Transverse colon (tissue), 4 donors: ENCODE results near the gene RABGGTA. TPM values are rescaled to one million over a fixed set of nuclear protein-coding genes. Genes with fewer than 3 reads are reported as not detected.
A peak's percentile ranks its signal among the peaks of the same experiment; 100 is the strongest.

Experiments
- DNase-seq: peaks from one replicate; pipeline ENCODE4 v3.0.0-alpha.2; 2019
- H3K27ac ChIP-seq, 4 donors: fragments of 200-600 bp; sonication (generic); 2 replicates each; pipeline ENCODE4 v1.5.1; 2016 to 2018; ENCODE audit warnings: inconsistent platforms in 4 of 4
- H3K27me3 ChIP-seq: fragments of 200-600 bp; sonication (generic); 2 replicates; pipeline ENCODE4 v1.5.1; 2017; ENCODE audit warnings: inconsistent platforms
- H3K36me3 ChIP-seq, 4 donors: fragments of 200-600 bp; sonication (generic); 2 replicates each; pipeline ENCODE4 v1.5.1; 2017 to 2019; ENCODE audit warnings: inconsistent platforms in 4 of 4
- H3K4me1 ChIP-seq, 4 donors: fragments of 200-600 bp; sonication (generic); 2 replicates each; pipeline ENCODE4 v1.5.1; 2017 to 2020; ENCODE audit warnings: inconsistent platforms in 4 of 4
- H3K4me3 ChIP-seq, 4 donors: fragments of 200-600 bp; sonication (generic); 1 replicate in 1 of 4; 2 replicates in 3 of 4; pipeline versions ENCODE4 v1.5.1 to v1.6.1; 2017 to 2019; ENCODE audit warnings: inconsistent platforms in 4 of 4
- H3K9me3 ChIP-seq, 2 donors: fragments of 200-600 bp; sonication (generic); 2 replicates each; pipeline ENCODE4 v1.5.1; 2017 to 2019; ENCODE audit warnings: inconsistent platforms in 2 of 2
- EP300 ChIP-seq: sonication (generic); formaldehyde crosslinking; IDR thresholded peaks from one replicate; pipeline ENCODE4 v1.6.1; 2017; ENCODE audit warnings: antibody characterized with exemption, low read depth
- POLR2A ChIP-seq: fragments of 450-650 bp; IDR thresholded peaks from one replicate; pipeline ENCODE4 v1.6.1; 2016; ENCODE audit warnings: antibody characterized with exemption, mild to moderate bottlenecking, moderate library complexity
- POLR2AphosphoS5 ChIP-seq, 3 donors: sonication (generic); formaldehyde crosslinking; IDR thresholded peaks; one replicate each; pipeline ENCODE4 v1.6.1; 2016; ENCODE audit warnings: antibody characterized with exemption in 3 of 3
- WGBS, 2 donors: methylation state at CpG; one replicate each; pipeline ENCODE4 v1.1.5; 2018; ENCODE audit warnings: low coverage in 1 of 2; 5-methylcytosine and 5-hydroxymethylcytosine counted together
- in situ Hi-C, 4 donors: fragments of 200-750 bp; cut with MboI; loops; one replicate each; pipeline versions ENCODE4 v1.15.0 to v1.15.1; 2017; ENCODE audit warnings: low sequenced_read_pairs in 3 of 4, low pct_ligation_motif_present in 1 of 4, low pct_unique_long_range_greater_than_20kb in 1 of 4
- intact Hi-C: fragments of 100-400 bp; cut with DNase I; formaldehyde crosslinking; loops from one replicate; pipeline ENCODE4 v1.15.1; 2023; ENCODE audit warnings: low total_unique reads
- total RNA-seq, 4 donors: library from RNA; depleted of rRNA; stranded (reverse); fragments of >200 nt; gene quantifications; one replicate each; pipeline ENCODE4 v1.1.0, GENCODE V29; 2016
- TF ChIP-seq, protein P1 (sequence below), 5 experiments: fragments of 200-600 bp in 3 of 5; fragments of 450-650 bp in 2 of 5; sonication (generic) in 3 of 5; IDR thresholded peaks; 1 replicate in 2 of 5; 2 replicates in 3 of 5; pipeline ENCODE4 v1.5.1; 2016 to 2017; ENCODE audit warnings: antibody characterized with exemption in 5 of 5, inconsistent platforms in 3 of 5, mild to moderate bottlenecking in 2 of 5, moderate library complexity in 1 of 5

Gene RABGGTA, protein sequence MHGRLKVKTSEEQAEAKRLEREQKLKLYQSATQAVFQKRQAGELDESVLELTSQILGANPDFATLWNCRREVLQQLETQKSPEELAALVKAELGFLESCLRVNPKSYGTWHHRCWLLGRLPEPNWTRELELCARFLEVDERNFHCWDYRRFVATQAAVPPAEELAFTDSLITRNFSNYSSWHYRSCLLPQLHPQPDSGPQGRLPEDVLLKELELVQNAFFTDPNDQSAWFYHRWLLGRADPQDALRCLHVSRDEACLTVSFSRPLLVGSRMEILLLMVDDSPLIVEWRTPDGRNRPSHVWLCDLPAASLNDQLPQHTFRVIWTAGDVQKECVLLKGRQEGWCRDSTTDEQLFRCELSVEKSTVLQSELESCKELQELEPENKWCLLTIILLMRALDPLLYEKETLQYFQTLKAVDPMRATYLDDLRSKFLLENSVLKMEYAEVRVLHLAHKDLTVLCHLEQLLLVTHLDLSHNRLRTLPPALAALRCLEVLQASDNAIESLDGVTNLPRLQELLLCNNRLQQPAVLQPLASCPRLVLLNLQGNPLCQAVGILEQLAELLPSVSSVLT
- total RNA-seq = 100 to 1,000 TPM in 1 of 4 donors, 10 to 100 TPM in 3; 47.3 to 227 (median 53.0) TPM

DNA sequence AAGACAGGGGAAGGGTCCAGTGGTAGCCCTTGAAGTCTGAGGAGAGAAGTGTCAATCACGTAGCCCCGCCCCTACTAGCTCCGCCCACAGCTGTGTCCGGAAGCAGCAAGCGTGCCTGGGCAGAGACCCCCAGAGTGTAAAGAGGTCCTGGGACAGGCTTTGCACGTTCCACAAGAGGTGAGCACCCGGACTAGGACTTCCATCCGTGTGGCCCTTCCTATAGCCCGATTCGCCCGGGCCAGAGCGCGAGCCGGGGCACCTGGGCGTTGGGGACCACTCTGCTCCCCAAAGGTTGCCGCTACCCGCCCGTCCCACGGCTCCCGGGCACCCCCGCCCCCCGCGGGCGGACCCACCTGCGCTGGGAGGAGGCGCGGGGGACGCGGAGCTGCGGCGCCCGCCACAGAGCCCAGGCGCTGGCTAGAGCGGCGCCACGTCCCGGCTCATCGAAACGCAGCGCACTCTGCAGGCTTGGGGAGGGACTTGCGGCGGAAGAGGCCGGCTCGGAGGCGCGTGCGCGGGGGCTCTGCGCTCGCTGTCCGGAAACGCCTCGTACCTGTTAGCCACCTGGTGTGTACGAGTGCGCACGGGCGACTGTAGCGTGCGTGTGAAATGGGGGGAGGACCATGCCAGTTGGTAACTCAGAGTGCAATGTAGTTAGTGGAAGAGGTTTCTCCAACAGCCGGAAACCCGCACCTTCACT lies at the start of gene RABGGTA:
Gene RABGGTA (minus strand): TSS at position 464 of the 700 bp plus-strand sequence. CDS start 482 bp downstream, outside the sequence.
- intact Hi-C loops = no loop called here
- TF ChIP-seq, protein P1, sequence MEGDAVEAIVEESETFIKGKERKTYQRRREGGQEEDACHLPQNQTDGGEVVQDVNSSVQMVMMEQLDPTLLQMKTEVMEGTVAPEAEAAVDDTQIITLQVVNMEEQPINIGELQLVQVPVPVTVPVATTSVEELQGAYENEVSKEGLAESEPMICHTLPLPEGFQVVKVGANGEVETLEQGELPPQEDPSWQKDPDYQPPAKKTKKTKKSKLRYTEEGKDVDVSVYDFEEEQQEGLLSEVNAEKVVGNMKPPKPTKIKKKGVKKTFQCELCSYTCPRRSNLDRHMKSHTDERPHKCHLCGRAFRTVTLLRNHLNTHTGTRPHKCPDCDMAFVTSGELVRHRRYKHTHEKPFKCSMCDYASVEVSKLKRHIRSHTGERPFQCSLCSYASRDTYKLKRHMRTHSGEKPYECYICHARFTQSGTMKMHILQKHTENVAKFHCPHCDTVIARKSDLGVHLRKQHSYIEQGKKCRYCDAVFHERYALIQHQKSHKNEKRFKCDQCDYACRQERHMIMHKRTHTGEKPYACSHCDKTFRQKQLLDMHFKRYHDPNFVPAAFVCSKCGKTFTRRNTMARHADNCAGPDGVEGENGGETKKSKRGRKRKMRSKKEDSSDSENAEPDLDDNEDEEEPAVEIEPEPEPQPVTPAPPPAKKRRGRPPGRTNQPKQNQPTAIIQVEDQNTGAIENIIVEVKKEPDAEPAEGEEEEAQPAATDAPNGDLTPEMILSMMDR (IDR thresholded peaks at IDR 0.05) = peak; percentile 61 to 84 (median 69)
- TF ChIP-seq POLR2A = peak; percentile 75
- no peak for TF ChIP-seq EP300
- TF ChIP-seq POLR2AphosphoS5 (IDR thresholded peaks at IDR 0.05) = peak; percentile 45 to 84 (median 72)
- Histone ChIP-seq H3K27me3 (no peaks in the 10 kb centered on the region), H3K4me1 (peaks cover 0 to 15% (median 2%) of the 10 kb centered on the region in 4 donors), H3K9me3 (no peaks in the 10 kb centered on the region), H3K4me3 (peak within 1 kb of the TSS; percentile 76 to 92 (median 86)), H3K36me3 (peaks cover 0 to 12% (median 0%) of the 10 kb centered on the region in 4 donors), H3K27ac (peak within 1 kb of the TSS; percentile 93 to 98 (median 97))
- in situ Hi-C loops = no loop called here
- DNase-seq = peak; percentile 93
- 0 to 1% methylated on average over 2 to 49 of the region's 61 CpGs for WGBS, 2 donors

DNA sequence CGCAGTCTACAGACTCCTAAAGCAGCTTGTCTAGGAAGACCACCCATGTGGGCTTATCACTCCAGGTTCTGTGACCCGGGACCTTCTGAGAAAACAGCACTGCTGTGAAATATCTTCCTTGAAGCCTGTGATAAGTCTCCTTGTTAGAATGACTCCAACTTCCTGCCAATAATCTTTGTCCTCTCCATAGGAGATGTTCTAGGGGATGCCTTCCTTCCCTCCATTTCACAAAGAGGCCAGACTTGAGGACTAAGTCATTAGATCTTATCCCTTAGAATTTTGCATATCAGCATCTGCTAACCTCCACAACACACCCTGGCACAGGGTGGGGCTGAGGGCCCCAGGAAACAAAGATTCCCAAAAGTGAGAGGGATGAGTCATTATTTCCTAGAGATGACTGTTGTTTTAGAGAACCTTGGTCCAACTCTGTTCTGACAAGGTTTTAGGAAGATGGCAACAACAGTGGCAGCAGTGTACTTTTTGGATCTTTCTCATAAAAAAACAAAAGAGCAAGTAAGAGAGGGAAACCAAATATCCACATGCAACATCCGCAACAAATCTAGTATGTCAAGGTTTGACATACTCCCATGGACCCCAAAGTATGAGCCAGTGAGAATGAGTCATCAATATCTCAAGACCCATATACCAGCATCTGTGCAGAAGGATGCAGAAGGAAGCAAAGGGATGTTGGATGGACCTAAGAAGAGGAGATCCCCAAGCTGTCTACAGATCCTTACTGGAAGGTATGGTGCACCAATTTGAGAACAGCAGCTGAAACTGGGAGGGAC lies 45.9 kb upstream of the RABGGTA start:
- no peak overlapping the region for H3K4me3 ChIP-seq
- H3K36me3 ChIP-seq = no peaks in the 10 kb centered on the region
- no peaks in the 10 kb centered on the region for H3K9me3 ChIP-seq
- peaks cover 17% of the 10 kb centered on the region for H3K27me3 ChIP-seq
- no peak for DNase-seq
- 85 to 100% methylated on average over 1 to 3 of the region's 3 CpGs for WGBS, 2 donors
- peaks cover 0 to 31% (median 9%) of the 10 kb centered on the region in 4 donors for H3K4me1 ChIP-seq
- in situ Hi-C loops (no loop called here), intact Hi-C loops (no loop called here)
- no peak overlapping the region for H3K27ac ChIP-seq
- TF ChIP-seq POLR2A (no peak), EP300 (no peak), POLR2AphosphoS5 (IDR thresholded peaks at IDR 0.05) (no peak)
- TF ChIP-seq, protein P1 (IDR thresholded peaks at IDR 0.05) = no peak

DNA sequence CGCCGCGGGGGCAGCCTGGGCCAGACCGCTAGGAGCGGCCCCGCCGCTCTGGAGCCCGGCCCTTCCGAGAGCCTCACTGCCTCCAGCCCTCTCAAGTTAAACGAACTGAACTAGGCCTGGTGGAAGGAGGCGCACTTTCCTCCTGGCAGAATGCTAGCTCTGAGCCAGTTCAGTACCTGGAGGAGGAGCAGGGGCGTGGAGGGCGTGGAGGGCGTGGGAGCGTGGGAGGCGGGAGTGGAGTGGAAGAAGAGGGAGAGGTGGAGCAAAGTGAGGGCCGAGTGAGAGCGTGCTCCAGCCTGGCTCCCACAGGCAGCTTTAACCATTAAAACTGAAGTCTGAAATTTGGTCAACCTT lies 45.2 kb upstream of the RABGGTA start:
- intact Hi-C loops = no loop called here
- Histone ChIP-seq H3K27ac (peak overlapping the region in 3 of 4 donors; percentile 8 to 38 (median 33)), H3K9me3 (no peaks in the 10 kb centered on the region), H3K4me1 (peaks cover 2 to 37% (median 14%) of the 10 kb centered on the region in 4 donors), H3K36me3 (no peaks in the 10 kb centered on the region), H3K4me3 (peak overlapping the region in 1 of 4 donors; percentile 14), H3K27me3 (peaks cover 17% of the 10 kb centered on the region)
- in situ Hi-C loops = no loop called here
- TF ChIP-seq POLR2A (no peak), EP300 (no peak), POLR2AphosphoS5 (IDR thresholded peaks at IDR 0.05) (no peak)
- TF ChIP-seq, protein P1 (IDR thresholded peaks at IDR 0.05) = no peak
- 60 to 67% methylated on average over 1 to 15 of the region's 18 CpGs for WGBS, 2 donors
- no peak for DNase-seq
